HG02981 (cell line): ENCODE measurements around the gene SEC22C.

Experiments used
- ATAC-seq: cut with Tn5 transposase; IDR thresholded peaks from one replicate; pipeline ENCODE4 v1.9.1; 2021; ENCODE audit warnings: mild to moderate bottlenecking, moderate library complexity; ENCODE audit not compliant: unreplicated experiment

SEC22C gene

DNA sequence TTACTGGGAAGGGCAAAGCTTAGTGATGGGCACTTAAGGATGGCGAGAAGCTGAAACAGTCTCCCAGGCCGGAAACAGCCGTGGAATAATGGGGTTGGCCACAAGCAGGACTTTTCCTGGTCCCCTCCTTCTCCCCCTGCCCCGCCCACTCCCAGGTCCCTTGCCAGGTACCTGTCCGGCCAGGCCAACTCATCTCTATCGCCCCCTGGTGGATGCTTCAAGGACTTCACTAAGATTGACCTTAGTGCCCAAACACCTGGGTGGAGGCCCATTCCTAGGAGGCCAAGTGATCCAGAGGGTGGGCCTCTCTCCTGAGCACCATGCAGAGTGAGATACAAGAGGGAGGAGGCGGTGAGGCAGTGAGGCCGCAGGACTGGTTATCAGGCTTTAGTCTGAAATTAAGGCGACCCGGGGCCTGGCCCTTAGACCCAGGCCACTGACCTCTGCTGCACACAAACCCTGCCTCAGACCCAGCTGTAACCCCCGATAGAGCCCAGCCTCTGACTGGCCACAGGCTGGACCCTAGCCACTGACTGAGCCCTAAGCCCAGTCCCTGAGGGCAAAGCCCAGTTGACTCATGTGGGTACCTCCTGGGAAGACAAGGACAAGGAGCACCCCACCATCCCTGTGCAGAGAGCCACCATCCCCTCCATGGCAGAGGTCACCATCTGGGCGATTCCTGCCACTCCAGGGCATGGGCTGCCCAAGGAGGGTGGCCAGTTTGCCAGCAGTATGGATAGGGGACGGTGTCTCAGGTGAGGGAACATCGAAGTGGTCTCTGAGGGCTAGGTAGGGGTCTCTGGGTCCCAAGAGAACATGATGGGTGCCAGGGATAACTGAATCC, 41.7 kb downstream of the SEC22C start:
- peak; percentile 62 for ATAC-seq

DNA sequence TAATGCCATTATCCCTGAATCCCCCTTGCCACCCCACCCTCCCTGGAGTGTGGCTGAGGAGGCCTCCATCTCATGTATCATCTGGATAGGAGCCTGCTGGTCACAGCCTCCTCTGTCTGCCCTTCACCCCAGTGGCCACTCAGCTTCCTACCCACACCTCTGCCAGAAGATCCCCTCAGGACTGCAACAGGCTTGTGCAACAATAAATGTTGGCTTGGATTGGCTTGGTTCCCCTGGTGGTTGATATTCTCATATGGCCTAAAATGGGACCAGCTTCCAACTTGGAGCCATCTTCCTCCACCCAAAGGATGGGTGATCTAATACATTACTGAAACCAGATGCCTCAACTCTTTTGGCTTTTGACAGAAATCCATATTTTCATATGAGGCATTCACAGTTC, 44.4 kb downstream of the SEC22C start:
- no peak for ATAC-seq

DNA sequence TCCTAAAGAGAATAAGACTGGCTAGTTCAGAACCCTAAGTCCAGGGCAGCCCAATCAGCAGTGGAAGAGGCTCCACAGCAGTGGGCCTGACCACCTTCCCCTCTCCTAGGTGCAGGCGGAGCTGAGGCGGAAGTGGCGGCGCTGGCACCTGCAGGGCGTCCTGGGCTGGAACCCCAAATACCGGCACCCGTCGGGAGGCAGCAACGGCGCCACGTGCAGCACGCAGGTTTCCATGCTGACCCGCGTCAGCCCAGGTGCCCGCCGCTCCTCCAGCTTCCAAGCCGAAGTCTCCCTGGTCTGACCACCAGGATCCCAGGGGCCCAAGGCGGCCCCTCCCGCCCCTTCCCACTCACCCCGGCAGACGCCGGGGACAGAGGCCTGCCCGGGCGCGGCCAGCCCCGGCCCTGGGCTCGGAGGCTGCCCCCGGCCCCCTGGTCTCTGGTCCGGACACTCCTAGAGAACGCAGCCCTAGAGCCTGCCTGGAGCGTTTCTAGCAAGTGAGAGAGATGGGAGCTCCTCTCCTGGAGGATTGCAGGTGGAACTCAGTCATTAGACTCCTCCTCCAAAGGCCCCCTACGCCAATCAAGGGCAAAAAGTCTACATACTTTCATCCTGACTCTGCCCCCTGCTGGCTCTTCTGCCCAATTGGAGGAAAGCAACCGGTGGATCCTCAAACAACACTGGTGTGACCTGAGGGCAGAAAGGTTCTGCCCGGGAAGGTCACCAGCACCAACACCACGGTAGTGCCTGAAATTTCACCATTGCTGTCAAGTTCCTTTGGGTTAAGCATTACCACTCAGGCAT, 45.6 kb downstream of the SEC22C start:
- no peak for ATAC-seq

DNA sequence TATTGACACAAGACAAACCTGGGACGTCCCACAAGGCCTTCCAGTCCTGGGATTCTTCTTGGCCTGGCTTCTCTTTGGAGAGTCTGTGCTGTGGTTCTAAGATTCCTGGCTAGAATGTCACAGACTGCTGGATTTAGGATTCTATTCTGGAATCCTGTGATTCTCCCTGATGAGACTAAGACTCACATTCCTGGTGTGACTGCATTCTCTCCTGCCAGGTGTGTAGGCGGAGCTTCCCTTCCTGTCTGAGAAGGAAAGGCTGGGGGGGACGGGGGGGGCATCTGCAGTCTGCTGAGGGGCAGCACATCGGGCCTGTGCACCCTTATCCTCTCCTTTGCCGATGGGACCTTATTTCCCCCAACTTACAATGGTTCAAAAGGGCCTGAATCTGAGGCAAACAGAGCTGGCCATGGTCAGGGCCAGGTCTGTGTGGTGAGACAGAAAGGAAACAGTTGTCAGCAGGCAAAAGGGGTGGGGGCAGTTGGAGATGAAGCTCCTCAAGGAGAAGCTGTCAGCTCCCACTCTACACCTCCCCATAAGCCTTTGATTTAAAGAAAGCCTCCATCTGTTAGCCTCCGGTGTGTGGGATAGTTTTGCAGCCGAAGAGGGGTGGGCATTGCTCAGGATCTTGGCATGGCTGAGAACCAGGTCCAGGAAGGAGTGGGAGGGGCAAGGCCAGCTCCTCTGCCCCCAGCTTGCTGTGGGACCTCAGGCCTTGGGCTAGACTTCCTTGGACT, 48.4 kb downstream of the SEC22C start:
- ATAC-seq, result no peak

DNA sequence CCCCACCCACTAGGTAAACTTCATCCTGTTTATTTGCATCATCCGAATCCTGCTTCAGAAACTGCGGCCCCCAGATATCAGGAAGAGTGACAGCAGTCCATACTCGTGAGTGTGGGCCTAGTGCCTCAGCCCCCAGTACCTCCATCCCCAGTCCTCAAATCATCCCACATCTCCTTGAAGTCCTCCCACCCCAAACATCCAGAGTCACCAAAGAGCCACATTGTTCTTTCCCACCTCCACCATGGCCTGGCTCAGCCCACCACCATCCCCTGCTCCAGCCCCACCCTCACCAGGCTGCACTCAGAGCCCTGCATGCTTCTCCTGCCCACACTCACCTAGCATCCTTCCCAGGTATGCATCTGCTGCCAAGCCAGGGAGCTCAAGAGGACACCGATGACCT, 49.5 kb downstream of the SEC22C start:
- no peak for ATAC-seq

DNA sequence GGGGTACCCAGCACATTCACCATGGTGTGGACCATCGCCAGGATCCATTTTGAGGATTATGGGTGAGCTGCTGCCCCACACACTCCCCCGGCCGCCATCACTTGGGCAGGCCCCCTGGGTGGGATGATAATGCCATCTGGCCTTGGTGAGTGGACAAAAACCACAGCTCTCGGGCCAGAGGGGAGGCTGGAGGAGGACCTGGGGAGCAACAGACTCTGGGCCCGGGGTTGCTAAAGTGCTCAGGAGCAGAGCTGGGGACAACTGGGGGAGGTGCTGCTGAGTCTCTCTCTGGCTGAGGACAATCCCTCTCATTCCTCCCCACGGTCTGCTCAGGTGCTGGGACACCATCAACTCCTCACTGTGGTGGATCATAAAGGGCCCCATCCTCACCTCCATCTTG, 50.3 kb downstream of the SEC22C start:
- ATAC-seq, result no peak

DNA sequence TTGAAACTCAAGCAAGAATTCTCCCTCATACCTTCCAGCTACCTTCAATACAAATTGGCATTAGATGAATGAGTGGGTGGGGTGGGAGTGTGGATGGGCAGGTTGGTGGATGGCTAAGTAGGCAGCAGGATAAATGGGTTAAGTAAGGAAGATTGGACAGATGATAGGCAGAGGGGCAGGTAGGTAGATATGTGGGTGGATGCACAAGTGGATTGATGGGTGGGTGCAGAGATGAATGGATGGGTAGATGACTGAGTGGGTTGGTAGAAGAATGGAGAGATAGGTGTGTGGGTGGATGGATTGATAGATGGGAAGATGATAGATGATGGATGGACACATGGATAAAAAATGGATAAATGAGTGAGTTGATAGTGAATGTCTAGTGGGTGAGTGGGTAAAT, 51.7 kb downstream of the SEC22C start:
- ATAC-seq, result no peak

DNA sequence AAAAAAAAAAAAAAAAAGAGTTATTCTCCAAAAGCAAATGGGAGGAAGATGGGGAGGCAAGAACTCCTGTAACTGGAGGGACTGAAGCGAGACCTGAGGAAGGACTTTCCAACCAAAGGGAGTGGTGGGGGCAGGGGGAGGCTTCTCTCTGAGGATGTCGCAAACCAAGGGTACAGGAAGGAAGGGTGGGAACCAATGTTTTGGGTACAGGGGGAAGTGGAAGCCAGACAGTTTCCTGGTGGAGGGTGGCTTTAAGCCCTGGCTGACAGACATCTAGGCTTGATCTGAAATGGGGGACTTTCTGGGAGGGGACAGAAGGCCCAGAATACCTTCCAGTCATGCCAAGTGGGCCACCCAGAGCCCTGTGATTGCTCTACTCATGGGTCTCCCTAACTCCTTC, 52.3 kb downstream of the SEC22C start:
- no peak for ATAC-seq

DNA sequence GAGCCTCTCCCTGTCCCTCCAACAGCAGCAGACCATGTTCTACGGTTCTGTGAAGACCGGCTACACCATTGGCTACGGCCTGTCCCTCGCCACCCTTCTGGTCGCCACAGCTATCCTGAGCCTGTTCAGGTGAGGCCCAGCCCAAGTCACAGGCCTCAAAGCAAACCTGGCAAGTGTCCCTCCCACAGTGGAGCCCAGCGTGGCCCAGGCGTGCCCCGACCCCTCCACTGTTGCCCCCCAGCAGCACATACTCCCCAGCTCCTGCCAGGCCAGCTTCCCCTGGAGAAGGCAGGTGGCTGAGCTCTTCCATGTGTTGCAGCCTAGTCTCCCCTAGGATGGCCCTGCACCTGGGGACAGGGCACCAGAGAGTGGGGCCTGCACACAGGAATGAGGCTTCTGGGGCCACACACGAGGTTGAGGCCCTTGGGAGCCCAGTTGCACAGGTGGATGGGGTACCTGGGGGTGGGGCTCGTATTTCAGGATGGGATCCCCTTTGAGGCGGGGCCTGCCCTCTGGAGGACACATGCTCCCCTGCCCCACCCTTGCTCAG, 54.3 kb downstream of the SEC22C start:
- ATAC-seq, result no peak

DNA sequence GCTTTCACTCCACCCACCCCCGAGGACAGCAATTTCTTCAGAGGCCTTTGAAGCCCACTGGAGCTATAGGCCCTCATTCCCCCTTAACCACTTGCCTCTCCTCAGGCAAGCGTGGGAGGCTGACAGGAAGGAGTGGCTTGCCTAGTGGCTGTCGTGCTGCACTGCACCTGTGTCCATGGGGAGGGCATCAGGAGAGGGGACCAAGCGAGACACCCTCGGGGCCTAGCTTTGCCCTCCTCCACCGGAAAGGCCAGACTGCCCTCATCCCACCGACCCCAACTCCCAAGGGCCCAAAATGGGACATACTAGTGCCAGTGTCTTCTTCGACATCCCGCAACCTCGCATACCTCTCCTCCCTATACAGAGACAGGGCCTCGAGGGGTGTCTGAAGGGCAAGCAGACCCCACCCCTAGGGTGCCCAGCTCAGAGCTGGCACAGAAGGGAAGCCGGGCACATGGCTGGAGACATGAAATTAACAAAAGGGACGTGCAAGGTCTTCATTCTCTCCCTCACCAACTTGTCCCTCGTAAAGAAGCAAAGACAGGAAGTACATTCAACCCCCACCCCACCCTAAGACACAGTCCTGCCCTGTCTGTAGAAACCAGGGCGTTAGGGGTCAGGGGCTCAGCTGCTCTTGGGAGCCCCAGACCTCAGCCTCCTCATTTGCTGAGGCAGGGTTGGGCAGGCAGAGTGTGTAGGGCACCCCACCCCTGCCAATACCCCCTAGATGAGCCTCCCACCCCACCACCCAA, 55.0 kb downstream of the SEC22C start:
- ATAC-seq, result no peak

DNA sequence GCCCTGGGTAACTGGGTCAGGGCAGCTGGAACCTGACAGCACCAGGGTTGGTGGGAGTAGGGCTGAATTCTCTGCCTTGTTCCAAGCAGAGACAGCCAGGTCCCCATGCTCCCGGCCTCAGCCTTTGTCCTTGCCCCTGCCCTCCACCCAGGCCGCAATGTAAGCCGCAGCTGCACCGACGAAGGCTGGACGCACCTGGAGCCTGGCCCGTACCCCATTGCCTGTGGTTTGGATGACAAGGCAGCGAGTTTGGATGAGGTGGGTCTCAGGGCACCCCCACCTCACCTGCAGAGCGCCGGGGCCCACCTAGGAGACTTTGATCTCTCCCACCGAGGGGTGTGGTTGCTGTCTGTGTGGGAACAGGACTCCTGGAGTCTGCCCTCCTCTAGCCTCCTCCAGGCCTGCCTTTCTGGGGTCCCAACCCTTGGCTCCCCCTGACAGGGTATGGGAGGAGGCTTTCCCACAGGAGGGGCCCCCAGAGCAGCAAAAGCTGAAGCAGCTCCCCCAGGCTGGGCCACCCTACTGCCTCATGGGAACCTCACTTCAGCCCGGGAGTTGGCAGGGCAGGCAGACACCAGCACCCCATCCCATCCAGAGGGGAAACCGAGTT, 55.9 kb downstream of the SEC22C start:
- no peak for ATAC-seq

DNA sequence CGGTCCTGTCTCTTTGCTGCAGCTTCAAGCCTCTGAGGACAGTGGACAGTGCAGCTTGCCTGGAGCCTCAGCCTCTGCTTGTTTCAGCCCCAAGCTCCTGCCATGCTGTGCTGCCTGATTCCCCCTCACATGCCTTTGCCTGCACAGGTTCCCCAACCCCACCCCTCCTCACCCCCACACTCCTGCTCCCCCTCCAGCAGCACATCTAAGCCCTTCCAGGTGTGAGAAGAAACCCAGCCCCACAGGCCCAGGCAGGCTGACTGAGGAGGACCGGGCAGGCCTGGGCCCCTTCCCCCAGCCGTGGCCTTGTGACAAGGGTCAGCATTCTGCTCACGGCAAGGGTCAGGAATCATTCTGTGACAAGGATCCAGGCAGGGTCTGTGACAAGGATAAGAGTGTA, 56.6 kb downstream of the SEC22C start:
- no peak for ATAC-seq

DNA sequence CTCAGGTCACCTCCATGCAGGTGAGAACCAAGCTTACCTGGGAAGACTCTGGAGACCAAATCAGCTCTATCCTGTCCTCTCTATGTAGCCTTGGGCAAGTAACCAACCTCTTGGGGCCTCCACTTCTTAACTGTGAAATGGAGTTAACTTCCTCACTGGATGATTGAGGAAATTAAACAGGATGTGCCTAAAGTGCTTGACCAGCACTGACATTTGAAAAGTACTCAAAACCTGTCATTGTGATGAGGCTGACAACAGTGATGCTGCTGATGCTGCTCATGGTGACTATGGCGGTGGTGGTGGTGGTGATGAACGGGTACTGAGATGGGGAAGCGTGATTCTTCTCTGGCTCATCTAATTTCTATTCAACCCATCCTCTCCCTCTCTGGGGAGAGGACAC, 57.0 kb downstream of the SEC22C start:
- ATAC-seq, result no peak

DNA sequence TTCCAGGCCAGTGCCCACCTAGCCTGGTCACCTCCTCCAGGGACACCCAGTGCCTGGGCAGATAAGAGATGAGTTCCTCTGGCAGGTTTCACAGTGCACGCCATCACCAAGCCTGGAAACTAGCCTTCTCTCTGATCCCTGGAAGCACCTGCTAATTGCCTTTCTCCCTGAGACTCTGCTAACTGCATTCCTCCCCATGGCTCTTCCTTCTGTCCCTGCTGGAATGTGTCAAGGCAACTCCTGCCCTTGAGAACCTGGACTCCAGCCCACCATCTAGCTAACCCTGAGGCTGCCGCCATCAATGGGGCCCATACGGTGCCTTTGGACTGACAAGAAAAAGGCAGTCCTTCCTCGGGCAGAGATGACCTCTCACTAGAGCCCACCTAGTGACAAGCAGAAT, 60.9 kb downstream of the SEC22C start:
- ATAC-seq, result no peak

DNA sequence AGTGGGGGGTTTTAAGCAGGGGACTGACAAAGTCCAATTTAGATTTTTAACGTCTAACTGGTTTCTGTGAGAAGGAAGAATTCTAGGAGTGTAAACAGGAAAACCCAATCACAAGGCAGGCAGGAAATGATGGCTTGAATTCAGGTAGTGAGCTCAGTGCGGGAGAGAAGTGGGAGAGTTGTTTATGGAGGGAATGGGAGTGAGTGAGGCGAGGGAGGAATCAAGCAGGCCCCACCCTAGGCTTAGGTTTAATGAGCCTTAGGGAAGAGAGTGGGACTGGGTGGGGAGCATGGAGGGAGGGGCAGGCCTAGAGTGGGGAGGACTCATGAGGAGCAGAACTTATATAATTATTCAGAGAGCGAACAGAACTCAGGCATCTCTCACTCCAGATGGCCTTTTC, 61.4 kb downstream of the SEC22C start:
- ATAC-seq, result no peak

DNA sequence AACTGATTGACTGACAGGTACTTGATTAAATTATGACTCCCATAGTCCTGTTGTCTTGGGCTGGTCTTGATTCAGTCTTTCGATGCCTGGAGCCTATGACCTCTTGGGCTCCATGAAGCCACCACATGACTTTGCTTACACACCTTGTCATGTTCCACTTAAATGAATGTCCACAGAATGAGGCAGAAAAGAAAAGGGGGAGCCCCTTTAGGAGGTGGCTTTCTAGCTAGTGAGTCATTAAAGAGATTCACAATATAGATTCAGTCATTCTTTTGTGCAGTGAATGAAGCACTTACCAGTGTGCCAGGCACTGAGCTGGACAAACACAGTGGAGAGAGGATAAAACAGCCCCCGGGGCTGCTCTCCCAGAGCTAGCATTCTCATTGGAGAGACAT, 62.2 kb downstream of the SEC22C start:
- no peak for ATAC-seq

DNA sequence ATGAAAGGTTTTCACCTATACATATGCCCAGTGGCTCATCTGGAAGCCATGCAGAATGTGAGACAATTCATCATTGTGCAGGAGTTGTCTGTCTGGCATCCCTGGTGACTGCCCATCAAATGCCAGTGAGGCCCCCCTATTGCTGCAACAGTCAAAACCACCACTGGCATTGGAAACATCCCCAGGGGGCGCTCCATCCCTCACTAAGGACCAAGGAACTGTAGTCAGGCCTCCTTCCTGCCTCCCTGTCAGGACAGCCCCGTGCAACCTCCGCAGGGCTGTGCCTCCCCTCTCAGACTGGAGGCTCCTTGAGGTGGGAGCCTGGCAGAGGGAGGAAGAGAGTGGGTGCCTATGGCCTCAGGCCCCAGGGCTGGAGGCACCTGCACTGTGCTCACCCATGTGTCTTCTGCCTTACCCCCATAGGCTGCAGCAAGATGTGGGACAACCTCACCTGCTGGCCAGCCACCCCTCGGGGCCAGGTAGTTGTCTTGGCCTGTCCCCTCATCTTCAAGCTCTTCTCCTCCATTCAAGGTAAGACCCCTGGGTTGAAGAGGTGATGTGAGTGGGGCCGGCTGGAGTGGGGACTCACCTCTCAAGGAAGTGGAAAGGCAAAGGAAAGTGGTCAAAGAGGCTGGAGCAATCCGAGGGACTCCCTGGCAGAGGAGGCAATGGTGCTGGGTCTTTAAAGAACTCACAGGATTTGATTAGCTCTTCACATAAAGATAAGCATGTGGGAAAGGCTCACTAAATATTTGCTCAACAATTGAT, 62.8 kb downstream of the SEC22C start:
- no peak for ATAC-seq

DNA sequence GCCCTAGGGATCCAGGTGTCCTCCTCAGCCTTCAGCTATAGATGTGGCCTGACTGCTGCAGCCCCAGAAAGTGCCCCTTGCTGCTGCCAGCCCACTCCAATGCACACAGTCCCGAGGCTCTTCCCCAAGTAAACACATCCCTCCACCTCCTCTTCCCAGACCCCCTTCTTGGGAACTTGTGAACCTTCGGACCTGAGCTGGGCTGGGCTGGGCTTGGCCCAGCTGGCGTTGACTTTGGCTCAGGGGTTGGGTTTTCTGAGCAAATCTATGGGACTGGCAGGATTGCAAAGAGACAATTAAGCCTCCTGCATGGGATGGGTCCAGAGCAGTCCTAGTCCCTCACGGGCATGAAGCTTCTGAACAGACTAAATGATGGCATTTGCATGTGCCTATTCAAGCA, 64.7 kb downstream of the SEC22C start:
- no peak for ATAC-seq

DNA sequence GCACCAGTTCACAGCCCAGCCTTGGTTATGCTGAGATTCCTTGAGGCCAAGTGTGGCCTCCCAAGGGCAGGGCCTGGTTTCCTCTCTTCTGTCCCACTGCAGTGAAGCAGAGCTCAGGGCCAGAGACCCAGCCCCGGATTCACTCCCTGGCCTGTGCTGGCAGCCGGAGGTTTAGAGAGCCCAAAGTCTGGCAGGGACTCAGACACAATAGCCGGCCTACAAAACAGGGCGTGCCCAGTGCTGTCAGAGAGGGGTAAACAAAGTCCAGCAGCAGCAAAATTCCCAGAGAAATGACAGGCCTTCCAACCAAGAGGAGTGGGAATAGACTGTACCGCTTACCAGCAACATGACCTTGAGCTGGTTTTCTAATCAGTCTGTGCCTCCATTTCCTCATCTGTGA, 65.3 kb downstream of the SEC22C start:
- ATAC-seq, result no peak
